Hepatic stellate cell (primary cell): ENCODE data around the gene CCDC69.
"Not testable (repeated sequence)": the region's sequence is repeated elsewhere in the genome, so short reads cannot be mapped to it uniquely, and the experiment has no call there.

Experiments used
- DNase-seq: peaks from one replicate; pipeline ENCODE4 v3.0.0; 2011; ENCODE audit warnings: low spot score

CCDC69 gene, protein sequence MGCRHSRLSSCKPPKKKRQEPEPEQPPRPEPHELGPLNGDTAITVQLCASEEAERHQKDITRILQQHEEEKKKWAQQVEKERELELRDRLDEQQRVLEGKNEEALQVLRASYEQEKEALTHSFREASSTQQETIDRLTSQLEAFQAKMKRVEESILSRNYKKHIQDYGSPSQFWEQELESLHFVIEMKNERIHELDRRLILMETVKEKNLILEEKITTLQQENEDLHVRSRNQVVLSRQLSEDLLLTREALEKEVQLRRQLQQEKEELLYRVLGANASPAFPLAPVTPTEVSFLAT

DNA sequence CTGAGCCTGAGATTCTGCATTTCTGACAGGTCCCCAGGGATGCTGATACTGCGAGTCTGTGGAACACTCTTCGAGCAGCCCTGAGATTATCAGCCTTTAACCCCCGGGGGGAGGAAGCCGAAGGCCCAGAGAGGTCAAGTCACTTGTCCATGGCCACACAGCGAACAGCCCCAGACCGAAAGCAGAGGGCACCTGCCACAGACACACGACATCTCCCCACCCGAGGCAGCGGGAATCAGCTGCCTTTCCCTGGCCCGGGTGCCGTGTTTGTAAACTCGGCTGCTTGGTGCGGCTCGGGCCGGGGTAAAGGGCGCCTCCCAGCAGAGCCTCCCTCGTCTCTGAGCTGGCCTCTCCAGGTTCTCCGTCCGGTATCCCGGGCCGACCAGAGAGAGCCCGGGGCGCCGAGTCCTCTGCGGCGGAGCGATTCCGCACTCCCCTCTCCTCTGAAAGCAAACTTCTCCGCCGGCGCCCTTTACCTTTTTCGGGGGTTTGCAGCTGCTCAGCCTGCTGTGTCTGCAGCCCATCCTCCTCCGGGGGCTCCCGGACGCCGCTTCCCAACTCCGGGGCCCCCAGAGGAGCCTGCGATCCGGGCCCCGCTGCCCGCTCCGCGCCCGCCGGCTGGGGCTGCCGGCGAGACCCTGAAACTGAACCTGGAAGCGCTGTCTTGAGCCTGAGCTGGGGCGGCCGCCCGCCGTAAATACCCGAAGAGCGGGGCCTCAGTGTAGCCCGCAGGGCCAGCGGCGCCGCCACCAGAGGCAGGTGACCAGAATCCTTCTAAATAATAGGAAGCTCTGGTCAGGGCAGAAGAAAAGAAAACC, at the start of gene CCDC69:
Gene CCDC69, minus strand, starts transcription at position 646 of the 818 bp plus-strand sequence. Its CDS starts 122 bp downstream, at position 524.
- DNase-seq: peak; percentile 80

DNA sequence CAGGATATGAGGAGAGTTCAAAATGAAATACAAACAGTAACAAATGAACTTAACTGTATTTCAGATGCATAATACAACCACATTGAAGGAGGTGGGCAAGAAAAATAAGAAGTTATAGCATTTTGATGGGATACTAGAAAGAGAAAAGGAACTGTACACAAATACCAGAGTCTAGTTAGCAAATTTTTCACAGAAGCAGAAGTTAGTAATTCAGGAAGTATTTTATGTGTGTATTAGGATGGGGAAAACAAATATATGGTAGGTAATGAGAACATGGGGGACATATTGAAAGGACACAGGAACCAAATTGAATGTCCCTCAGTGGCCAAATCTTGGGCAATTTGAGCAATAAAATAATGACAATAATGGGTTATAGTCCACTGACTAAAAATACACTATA, 47.4 kb upstream of the CCDC69 start:
- DNase-seq: no peak

DNA sequence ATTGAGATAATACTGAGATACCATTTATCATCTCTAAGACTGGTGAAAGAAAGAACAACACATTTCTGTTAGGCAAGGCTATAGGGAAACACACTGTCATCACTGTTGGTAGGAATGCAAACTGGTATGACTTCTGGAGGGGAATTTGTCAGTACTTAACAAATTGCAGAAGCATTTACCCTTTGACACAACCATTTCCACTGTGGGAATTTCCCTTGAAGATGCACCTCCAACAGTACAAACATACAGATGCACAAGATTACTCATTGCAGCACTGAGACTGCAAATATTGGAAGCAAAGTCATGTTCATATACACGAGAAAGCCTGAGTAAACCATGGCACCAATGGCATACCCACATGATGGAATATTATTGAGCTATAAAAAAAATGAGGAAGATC, 46.7 kb upstream of the CCDC69 start:
- no peak for DNase-seq

DNA sequence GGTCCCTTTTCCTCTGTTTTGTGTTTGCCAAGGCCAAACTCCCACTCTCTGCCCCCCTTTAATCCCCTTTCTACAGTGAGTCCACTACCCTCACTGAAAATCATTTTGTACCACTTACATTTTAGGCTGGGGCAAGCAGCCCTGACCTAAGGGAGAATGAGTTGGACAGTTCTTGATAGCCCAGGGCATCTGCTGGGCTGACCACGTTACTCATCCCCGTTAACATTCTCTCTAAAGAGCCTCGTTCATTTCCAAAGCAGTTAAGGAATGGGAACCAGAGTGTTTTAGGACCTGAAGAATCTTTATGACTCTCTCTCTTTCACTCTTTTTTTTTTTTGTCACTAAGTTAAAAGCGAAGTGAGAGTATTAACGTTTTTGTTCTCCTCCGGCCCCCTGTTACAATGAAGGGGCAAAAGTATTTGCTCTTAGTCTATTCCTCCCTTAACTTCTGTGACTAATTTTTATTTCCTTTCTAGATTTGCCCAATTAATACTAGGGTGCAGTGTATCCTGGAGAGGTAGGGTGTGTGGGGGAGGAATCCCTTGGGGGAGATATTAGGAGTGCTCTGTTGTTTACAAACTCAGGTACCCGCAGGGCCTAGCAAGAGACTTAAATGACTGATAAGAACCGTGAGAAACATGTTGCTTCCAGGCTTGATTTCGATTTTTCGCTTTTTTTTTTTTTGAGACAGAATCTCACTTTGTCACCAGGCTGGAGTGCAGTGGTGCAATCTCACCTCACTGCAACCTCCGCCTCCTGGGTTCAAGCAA, 43.8 kb upstream of the CCDC69 start:
- no peak for DNase-seq

DNA sequence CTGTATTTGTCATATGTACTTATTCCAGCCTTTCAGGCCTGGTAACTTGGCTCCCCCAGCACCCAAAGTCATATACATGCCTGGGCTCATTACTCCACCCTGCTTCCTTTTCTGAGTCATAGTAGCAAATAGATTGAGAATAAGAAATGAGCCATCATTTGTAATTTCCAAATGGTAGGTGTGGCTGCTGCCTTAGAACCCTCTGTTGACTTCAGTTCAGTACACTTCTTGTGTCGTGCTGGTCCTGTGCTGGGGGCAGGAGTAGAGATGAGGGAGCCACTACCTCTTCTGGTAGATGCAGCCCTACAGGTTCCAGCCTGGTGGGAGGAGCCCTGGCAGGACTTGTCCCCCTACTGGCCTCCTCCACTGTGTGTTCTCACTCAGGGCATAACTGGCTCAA, 40.2 kb upstream of the CCDC69 start:
- DNase-seq: peak; percentile 31

DNA sequence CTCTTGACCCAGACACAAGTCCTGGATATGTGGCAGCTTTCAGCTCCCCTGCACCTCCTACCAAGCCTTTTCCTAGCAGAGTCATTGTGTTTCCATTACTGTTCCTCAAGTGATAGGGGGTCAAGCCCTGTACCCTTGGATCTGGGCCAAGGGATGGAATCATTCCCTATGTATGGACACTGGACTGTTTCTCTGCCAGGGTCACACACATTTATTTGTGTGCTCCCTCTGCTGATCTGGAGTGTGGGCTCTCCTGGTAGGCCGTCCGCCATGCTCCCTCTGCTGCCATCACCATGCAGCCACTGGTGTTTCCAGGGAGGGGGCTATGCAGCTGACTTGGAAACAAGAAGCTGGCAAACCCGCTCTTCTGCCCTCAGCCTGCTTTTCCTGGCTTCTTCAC, 38.6 kb upstream of the CCDC69 start:
- DNase-seq: no peak

DNA sequence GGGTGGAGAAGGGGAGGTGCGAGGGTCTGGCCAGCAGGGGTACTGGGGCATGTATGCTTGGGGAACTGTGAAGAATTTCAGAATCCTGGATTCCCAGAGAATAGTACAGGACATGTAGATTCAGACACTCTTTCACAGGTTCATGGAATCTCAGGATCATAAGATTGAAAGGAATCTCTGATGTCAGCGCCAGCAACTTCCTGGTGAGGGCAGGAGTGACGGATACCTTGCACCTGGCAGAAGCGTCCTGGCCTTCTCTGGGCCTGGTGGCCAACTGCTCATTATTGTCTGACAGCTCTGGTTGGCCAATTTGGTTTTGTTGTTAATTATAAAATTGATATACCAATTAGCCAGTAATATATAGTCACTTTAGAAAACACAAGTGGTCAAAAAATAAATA, 36.0 kb upstream of the CCDC69 start:
- DNase-seq: no peak

DNA sequence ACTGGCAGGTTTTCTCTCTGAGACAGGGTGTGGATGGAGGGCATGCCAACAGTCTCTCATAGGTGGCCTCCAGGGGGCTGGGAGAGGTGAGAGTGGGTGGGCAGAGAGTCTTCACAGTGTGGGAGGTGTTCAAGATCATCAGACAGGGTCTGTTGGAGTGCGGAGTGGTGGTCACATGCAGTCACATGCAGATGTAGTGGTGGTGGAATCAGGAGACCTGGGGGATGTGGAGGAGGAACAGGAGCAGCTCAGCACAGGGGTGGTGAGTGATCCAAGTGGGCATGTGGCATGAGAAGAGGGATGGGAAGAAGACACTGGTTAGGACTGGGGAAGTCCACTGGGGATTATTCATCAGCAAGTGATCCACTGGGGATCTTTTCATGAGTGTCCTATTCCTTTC, 34.9 kb upstream of the CCDC69 start:
- no peak for DNase-seq

DNA sequence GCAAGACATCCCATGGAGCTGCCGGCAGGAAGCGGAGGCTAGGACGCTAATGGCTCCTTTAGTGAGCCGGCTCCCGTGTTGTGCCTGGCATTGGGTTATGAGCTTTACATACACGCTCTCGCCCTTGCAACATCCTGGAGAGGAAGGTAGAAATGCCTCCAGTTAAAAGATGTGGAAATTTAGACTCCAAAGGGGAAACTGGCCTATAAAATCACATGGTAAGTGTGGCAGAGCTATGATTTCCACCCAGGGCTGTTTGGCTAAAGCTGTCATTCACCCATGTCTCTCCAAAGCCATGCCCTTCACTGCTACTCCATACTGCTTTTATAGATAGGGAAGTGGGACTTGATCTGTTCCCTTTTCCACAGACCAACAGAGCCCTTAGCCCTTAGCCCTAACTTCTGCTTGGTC, 34.3 kb upstream of the CCDC69 start:
- no peak for DNase-seq

DNA sequence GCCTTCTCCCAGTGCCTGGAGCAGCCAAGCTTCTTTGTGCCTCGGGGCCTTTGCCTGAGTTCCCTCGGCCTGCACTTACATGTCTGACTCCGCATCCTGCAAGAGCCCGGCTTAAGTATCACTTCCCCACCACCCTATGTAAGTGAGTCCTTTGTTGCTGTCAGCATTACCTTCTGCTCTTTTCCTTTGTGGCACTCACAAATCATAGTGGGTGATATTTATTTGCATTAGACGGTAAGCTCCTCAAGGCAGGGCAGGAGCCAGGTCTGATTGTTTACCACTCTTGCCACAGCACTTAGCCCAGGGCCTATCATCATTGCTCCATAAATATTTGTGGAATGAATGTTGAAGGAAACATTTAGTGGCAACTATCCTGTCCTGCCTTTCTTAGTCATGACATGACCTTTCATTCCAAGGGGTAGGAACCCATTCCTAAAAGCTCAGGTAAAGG, 33.9 kb upstream of the CCDC69 start:
- no peak for DNase-seq

DNA sequence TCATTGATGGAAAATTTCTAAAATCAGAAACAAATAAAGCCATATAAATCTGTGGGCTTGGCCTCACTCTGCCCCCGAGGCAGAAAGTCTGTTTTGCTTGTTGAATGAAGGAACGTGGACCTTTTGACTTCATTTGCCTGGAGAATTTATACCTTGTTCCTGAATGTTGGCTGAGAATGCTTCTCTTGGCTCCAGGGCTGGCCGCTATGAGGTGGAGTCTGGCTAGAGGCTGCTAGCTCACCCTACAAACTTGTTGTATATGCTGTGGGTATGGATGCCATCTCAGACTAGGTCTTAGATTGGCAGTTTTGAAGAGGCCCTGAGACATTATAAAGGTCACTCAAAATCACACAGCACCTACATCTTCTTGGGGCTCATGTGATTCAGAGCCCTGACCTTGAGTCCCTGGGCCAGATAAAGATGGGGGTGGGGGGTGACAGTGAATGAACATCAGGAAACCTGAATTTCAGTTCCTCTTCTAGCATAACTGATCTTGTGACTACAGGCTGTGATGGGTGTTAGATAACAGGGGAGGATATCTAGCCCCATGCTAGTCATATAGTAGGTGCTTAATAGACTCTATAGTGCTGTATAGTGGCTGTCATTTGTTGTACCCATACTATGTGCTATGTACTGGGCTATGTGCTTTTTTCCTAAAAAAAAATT, 31.9 kb upstream of the CCDC69 start:
- no peak for DNase-seq

DNA sequence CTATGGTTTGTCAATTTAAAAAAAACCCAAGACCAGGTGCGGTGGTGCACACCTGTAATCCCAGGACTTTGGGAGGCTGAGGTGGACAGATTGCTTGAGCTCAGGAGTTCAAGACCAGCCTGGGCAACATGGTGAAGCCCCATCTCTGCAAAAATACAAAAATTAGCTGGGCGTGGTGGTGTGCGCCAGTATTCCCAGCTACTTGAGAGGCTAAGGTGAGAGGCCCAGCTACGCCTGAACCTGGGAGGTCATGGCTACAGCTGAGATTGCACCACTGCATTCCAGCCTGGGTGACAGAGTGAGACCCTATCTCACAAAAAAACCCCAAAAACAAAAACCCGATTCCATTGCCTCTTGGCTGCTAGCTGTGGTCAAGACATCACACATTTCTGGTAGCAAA, 31.1 kb upstream of the CCDC69 start:
- not testable (repeated sequence) for DNase-seq

DNA sequence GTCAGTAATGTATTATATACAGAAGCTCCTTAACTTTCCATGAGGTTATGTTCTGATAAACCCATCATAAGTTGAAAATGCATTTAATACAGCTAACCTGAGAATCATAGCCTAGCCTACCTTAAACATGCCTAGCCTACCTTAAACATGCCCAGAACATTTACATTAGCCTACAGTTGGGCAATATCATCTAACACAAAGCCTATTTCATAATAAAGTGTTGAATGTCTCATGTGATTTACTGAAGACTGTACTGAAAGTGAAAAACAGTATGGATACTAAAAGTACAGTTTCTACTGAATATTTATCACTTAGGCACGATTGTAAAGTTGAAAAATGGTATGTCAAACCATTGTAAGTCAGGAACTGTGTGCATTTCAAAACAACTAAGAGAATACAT, 30.7 kb upstream of the CCDC69 start:
- no peak for DNase-seq

DNA sequence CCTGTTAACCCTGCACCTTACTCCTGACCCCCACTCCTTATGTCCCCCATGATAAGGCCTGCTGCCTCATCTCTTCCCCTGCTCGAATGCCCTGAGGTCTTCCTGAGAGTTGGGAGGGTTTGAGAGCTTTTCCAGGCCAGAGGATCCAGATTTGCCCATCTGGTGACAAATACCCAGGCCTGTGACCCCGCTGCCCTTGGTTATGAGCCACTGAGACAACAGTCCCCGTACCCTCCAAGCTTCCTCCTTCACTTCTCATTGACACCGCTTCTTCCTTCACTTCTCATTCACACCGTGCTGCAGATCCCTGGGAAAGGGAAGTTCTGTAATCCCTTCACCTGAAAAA, 29.7 kb upstream of the CCDC69 start:
- no peak for DNase-seq

DNA sequence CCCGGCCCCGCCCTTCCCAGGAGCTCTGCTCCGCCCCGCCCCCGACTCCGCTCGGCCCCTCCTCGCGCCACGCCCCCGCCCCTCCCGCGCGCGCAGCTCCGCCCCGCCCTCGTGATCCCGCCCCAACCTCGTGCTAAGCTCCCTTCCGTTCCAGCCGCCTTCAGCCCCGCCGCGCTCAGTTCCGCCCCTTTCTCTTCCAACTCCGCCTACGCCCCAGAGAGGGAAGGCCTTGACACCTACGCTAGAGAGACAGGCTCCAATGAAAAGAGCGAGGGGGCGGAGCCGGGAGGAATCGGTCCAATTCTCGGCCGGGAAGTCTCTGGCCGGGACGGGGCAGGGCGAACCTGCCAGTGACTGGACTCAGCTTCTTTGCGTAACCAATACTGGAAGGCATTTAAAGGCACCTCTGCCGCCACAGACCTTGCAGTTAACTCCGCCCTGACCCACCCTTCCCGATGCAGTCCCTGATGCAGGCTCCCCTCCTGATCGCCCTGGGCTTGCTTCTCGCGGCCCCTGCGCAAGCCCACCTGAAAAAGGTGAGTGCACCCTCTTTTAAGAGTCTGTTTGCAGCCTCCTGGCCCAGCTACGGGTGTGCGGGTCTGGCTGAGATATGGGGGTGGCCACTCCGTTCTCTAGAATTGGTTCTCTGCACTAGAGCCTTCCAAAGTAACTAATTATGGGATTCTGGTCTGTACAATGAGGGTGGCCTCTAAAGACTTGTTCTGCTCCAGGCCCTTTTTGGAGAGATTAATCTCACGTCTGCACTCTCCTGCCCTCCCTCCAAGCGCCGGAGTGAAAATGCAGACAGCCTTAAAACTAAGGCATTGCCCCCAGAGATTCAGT, 29.1 kb upstream of the CCDC69 start, which contains the start of gene GM2A:
Gene GM2A, plus strand, starts transcription at position 424 of the 843 bp plus-strand sequence. Its CDS starts 32 bp downstream, at position 456.
- peak; percentile 95 for DNase-seq

DNA sequence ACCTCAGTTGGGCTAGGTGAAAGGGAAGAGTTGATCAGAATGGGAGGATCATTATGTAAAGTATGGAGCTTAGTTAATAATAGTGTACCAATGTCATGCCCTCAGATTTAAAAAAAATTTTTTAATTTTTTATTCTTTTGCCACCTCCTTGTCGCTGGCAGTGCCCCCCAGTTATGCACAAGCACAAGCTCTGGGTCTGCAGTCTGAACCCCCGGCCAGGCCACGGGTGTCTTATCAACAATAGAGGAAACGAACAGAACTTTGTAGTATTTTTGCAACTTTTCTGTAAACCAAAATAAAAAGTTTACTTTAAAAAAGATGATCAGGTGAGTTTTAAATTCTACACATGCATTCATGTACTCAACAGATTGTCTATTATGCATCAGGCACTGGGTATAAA, 27.7 kb upstream of the CCDC69 start:
- DNase-seq: no peak

DNA sequence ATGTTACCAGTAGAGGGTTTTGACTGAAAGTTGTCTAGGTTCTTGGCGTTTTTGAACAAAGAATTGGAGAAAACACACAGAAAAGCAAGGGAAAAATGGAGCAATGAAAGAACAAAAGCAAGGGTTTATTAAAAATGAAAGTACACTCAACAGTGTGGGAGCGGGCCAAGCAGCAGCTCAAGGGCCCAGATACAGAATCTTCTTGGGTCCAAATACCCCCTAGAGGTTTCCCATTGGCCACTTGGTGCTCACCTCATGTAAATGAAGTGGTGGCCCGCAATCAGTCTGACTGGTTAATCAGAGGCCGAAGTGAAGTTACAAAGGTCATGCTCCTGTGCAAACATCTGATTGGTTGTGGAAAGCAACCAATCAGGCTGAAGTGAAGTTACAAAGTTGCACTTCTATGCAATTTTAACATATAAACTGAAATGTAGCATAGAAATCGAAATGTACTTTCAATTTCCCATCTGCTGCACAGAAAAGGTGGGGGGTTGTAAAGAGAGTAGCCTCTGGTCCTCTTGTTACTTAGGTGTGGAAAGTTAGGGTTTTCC, 27.2 kb upstream of the CCDC69 start:
- no peak for DNase-seq

DNA sequence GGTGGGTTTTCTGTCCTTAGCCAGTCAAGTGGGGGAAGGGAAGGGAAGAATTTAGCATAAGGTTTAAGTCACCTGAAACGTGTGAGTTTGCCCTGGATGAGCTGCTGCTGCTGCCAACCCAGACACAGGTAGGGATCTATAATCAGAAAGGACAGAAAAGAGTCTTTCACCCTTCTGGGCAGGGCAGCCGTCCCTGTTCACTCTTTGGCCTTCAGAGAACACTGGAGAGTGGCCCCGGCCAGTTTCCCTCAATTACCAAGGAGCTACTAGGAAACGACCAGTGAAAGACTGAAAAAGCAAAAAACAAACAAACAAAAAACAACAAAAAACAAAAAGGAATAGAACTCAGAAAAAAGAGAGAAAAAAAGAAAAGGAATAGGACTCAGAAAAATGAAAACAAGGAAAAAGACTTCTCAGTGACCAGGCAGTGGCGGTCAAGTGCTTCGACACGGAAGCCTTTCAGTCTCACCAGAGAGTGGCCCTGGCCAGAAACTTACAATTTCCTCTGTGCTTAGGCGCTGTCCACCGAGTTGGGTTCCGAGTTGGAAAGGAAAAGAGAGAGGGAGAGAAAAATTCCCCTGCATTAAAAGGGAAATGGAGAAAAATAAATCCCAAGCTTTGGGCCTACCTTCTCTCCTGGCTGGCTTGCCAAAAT, 26.6 kb upstream of the CCDC69 start:
- no peak for DNase-seq

DNA sequence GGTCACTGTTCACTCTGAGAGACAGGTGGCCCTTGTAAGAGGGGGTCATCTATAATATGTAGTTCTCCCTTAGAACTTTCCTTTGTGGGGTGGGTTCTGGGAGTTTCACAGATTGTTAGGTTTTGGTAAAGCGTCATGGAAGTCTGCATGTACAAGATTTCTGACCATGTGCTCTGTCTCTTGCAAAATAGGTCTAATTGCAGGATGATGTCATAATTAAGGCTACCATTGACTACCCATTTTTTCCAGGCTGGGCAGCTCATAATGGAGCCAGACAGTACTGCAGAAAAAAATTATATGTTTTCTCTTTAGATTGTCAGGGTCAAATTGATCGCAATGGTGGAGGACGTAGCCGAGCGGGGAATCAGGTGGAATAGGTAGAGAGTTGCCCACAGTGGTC, 25.4 kb upstream of the CCDC69 start:
- DNase-seq: no peak

DNA sequence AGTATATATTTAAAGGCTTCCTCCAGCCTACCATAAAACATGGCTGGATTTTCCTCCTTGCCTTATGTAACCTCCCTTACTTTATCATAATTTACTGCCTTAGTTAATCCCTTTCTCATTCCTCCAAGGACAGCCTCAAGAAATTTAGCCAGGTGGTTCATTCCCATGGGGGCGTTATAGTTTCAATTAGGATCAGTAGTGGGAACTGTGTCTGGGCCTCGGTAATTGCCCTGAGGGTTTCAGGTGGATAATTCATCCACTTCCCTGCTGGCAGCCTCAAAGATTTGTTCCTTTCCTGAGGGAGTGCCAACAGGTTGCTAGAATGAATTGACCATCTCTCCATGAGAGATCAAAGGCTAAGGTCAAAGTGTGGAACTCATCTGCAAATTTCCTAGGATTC, 24.8 kb upstream of the CCDC69 start:
- DNase-seq: no peak
